ENCODE measurements around the gene FXYD4. TPM values are rescaled to one million over a fixed set of nuclear protein-coding genes. Genes with fewer than 3 reads are reported as not detected.

The FXYD4 gene
- total RNA-seq, 4 donors from 2014 or later = not detected

- 85 to 95% methylated on average over 4 of the region's 4 CpGs for WGBS, 2 donors
- no peaks in the 10 kb centered on the region for H3K27me3 ChIP-seq
- intact Hi-C loops (cut with DNase I) = no loop called here
These were observed 1.5 kb upstream of the FXYD4 start for GRCh38 chr10:43369921-43370320.

GRCh38 chr10:43370671-43371215 is 693 bp upstream of the FXYD4 start:
- no peak for TF ChIP-seq POLR2A (IDR thresholded peaks at IDR 0.05)
- TF ChIP-seq CTCF (IDR thresholded peaks at IDR 0.05) = no peak

More at GRCh38 chr10:43369921-43370320, 1.5 kb upstream of the FXYD4 start:
- no peaks in the 10 kb centered on the region for H3K4me1 ChIP-seq
- H3K4me3 ChIP-seq (replicated peaks in 1 of 3) = no peak overlapping the region
- no peak for DNase-seq
- H3K9me3 ChIP-seq = no peaks in the 10 kb centered on the region
- H3K27ac ChIP-seq = no peak overlapping the region
- no peak for TF ChIP-seq CTCF (IDR thresholded peaks at IDR 0.05)
- TF ChIP-seq POLR2A (IDR thresholded peaks at IDR 0.05) = no peak
- H3K36me3 ChIP-seq = no peaks in the 10 kb centered on the region

GRCh38 chr10:43372765-43373361 is 1.4 kb downstream of the FXYD4 start:
- TF ChIP-seq POLR2A (IDR thresholded peaks at IDR 0.05) = no peak
- TF ChIP-seq CTCF (IDR thresholded peaks at IDR 0.05) = no peak
- H3K36me3 ChIP-seq = no peaks in the 10 kb centered on the region
- H3K4me3 ChIP-seq (replicated peaks in 1 of 3) = no peak overlapping the region
- no peaks in the 10 kb centered on the region for H3K4me1 ChIP-seq
- WGBS, 2 donors = 86 to 92% methylated on average over 1 of the region's 1 CpG
- H3K27ac ChIP-seq = no peak overlapping the region
- no peaks in the 10 kb centered on the region for H3K27me3 ChIP-seq
- intact Hi-C loops (cut with DNase I) = no loop called here
- DNase-seq = no peak
- H3K9me3 ChIP-seq = no peaks in the 10 kb centered on the region

More at GRCh38 chr10:43370671-43371215, 693 bp upstream of the FXYD4 start:
- no peaks in the 10 kb centered on the region for H3K36me3 ChIP-seq
- H3K27me3 ChIP-seq = no peaks in the 10 kb centered on the region
- H3K4me3 ChIP-seq (replicated peaks in 1 of 3) = no peak overlapping the region
- DNase-seq = no peak
- H3K9me3 ChIP-seq = no peaks in the 10 kb centered on the region
- no peak overlapping the region for H3K27ac ChIP-seq
- intact Hi-C loops (cut with DNase I) = no loop called here
- no peaks in the 10 kb centered on the region for H3K4me1 ChIP-seq
- WGBS, 2 donors = 83 to 91% methylated on average over 4 to 7 of the region's 9 CpGs

GRCh38 chr10:43373461-43373860 is 2.0 kb downstream of the FXYD4 start:
- Histone ChIP-seq H3K4me3 (replicated peaks in 1 of 3) (no peak overlapping the region), H3K36me3 (no peaks in the 10 kb centered on the region), H3K27me3 (no peaks in the 10 kb centered on the region), H3K4me1 (no peaks in the 10 kb centered on the region), H3K27ac (no peak overlapping the region), H3K9me3 (no peaks in the 10 kb centered on the region)
- DNase-seq = no peak
- TF ChIP-seq POLR2A (IDR thresholded peaks at IDR 0.05) (no peak), CTCF (IDR thresholded peaks at IDR 0.05) (no peak)
- WGBS, 2 donors = 53 to 74% methylated on average over 5 of the region's 5 CpGs
- intact Hi-C loops (cut with DNase I) = no loop called here

GRCh38 chr10:43374194-43374593 is 2.8 kb downstream of the FXYD4 start:
- TF ChIP-seq POLR2A (IDR thresholded peaks at IDR 0.05) (no peak), CTCF (IDR thresholded peaks at IDR 0.05) (no peak)
- H3K27ac ChIP-seq = no peak overlapping the region
- H3K4me1 ChIP-seq = no peaks in the 10 kb centered on the region
- intact Hi-C loops (cut with DNase I) = no loop called here
- WGBS, 2 donors = 81 to 92% methylated on average over 3 of the region's 3 CpGs
- no peak overlapping the region for H3K4me3 ChIP-seq (replicated peaks in 1 of 3)
- H3K27me3 ChIP-seq = no peaks in the 10 kb centered on the region
- no peaks in the 10 kb centered on the region for H3K9me3 ChIP-seq
- H3K36me3 ChIP-seq = no peaks in the 10 kb centered on the region
- DNase-seq = no peak
